Retinal pigment epithelial cell (primary cell): ENCODE measurements around the gene MARCHF10.
A peak's percentile ranks its signal among the peaks of the same experiment; 100 is the strongest.

Experiments
- DNase-seq: peaks from one replicate; pipeline ENCODE4 v3.0.0-alpha.2; 2010; ENCODE audit warnings: low read depth
- H3K4me3 ChIP-seq: 2 replicates; pipeline ENCODE4 v1.5.1; 2011; ENCODE audit warnings: mild to moderate bottlenecking, low read length, control low read depth, moderate library complexity
- CTCF ChIP-seq: conservative IDR thresholded peaks from 2 replicates; pipeline ENCODE4 v1.5.1; 2011; ENCODE audit warnings: low read depth, low read length, control low read depth, inconsistent platforms

MARCHF10 gene

GRCh38 chr17:62825182-62825581, 17.1 kb upstream of the MARCHF10 start:
- no peak for DNase-seq
- no peak for TF ChIP-seq CTCF
- H3K4me3 ChIP-seq, result no peak overlapping the region

GRCh38 chr17:62824290-62825131, 16.4 kb upstream of the MARCHF10 start:
- DNase-seq, result peak; percentile 75
- no peak for TF ChIP-seq CTCF
- H3K4me3 ChIP-seq, result no peak overlapping the region

GRCh38 chr17:62823111-62823893, 15.2 kb upstream of the MARCHF10 start:
- DNase-seq, result no peak
- no peak for TF ChIP-seq CTCF
- H3K4me3 ChIP-seq, result no peak overlapping the region

- peak; percentile 58 for DNase-seq
- no peak overlapping the region for H3K4me3 ChIP-seq
- TF ChIP-seq CTCF, result no peak
These were observed 14.2 kb upstream of the MARCHF10 start for GRCh38 chr17:62822080-62822904.

GRCh38 chr17:62821189-62822079, 13.3 kb upstream of the MARCHF10 start:
- TF ChIP-seq CTCF, result no peak

More at GRCh38 chr17:62821189-62822079, 13.3 kb upstream of the MARCHF10 start:
- H3K4me3 ChIP-seq, result no peak overlapping the region
- no peak for DNase-seq
